HG03108 (cell line): ENCODE results near the gene BTAF1.
"Not testable (repeated sequence)": the region's sequence is repeated elsewhere in the genome, so short reads cannot be mapped to it uniquely, and the experiment has no call there.

Source experiments
- ATAC-seq: cut with Tn5 transposase; IDR thresholded peaks from one replicate; pipeline ENCODE4 v1.9.1; 2021; ENCODE audit warnings: moderate library complexity; ENCODE audit not compliant: unreplicated experiment

Gene BTAF1

DNA sequence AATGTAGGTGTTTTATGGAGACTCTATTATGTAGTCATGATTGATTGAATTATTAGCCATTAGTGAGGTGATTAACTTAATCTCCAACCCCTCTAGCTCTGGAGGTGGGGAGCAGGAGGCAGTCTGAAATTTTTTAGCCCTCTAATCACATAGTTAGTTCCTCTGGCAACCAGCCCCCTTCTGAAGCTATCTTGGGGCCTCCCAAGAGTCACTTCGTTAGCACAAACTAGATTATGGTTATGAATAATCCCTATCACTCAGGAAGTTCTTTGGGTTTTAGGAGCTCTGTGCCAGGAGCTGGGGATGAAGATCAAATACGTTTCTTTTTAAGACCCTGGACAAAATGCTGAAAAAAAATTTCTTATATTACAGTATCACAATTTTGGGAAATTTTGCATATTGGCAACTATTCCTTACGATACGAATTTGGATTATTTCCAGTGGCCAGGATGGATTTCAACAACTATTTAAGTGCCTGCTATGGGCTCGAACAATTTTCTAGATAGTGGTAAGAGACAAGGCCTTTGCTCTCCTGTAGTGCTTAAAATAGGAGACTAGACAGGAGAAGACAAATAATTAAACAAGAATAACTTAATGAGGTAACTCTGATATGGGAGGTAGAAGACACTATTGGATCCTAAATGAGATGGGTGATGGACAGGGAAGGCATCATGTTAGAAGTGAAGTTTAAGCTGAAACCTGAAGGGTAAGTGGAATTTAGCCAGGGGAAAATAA lies 52.9 kb downstream of the BTAF1 start:
- ATAC-seq = no peak

- no peak for ATAC-seq
Observed at GRCh38 chr10:91977491-91977890, 53.9 kb downstream of the BTAF1 start.

- no peak for ATAC-seq
Observed at GRCh38 chr10:91978585-91978984, 55.0 kb downstream of the BTAF1 start.

- ATAC-seq = no peak
Observed at GRCh38 chr10:91980319-91980718, 56.7 kb downstream of the BTAF1 start.

- ATAC-seq = no peak
Observed at GRCh38 chr10:91983416-91983815, 59.8 kb downstream of the BTAF1 start.

DNA sequence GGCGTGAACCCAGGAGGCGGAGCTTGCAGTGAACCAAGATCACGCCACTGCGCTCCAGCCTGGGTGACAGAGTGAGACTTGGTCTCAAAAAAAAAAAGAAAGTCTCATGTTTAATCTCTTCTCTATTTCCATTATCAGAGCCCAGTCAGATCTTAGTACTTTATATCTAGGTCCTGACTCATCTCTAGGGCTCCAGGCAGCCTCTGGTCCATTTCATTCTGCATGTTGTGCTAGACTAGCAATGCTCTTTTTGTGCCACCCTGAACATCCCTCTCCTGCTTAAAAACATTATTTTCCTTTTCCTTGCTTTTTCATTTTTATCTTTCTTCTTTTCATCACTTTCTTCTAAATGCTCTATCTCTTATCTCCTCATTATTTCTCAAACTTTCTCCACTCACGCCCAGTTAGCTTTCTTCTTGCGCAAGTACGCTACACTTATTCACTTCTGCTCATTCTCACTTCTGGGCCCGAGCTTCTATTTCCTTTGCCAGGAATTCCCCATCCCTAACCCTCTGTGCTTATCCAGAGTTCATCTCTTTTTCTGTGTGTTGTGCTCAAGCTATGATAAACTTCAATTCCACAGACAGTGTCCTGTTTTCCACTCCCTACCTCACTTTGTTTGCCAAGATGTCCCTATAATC lies 63.9 kb downstream of the BTAF1 start:
- ATAC-seq = no peak

DNA sequence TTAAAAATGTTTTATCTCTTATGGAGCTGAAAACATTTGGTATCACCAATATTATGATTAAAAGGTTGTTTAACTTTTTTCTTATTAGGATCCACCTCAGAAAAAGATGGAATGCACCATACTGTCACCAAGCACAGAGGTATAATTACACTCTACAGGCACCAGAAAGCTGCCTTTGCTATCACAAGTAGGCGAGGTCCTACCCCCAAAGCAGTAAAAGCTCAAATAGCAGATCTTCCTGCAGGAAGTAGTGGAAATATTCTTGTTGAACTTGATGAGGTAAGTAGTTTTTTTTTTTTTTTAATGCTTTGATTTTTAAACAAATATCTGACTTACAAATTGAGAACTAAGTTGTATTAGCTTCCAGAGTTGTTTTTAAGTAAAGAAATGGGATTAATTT lies 68.5 kb downstream of the BTAF1 start:
- no peak for ATAC-seq

- ATAC-seq = no peak
Observed at GRCh38 chr10:91996266-91996665, 72.7 kb downstream of the BTAF1 start.

- ATAC-seq = no peak
Observed at GRCh38 chr10:92001581-92001980, 78.0 kb downstream of the BTAF1 start.

- no peak for ATAC-seq
Observed at GRCh38 chr10:92001995-92002394, 78.4 kb downstream of the BTAF1 start.

GRCh38 chr10:92003258-92003657 lies 79.7 kb downstream of the BTAF1 start:
- no peak for ATAC-seq

GRCh38 chr10:92005978-92006377 lies 82.4 kb downstream of the BTAF1 start:
- ATAC-seq = no peak

GRCh38 chr10:92009445-92009844 lies 85.9 kb downstream of the BTAF1 start:
- ATAC-seq = no peak

DNA sequence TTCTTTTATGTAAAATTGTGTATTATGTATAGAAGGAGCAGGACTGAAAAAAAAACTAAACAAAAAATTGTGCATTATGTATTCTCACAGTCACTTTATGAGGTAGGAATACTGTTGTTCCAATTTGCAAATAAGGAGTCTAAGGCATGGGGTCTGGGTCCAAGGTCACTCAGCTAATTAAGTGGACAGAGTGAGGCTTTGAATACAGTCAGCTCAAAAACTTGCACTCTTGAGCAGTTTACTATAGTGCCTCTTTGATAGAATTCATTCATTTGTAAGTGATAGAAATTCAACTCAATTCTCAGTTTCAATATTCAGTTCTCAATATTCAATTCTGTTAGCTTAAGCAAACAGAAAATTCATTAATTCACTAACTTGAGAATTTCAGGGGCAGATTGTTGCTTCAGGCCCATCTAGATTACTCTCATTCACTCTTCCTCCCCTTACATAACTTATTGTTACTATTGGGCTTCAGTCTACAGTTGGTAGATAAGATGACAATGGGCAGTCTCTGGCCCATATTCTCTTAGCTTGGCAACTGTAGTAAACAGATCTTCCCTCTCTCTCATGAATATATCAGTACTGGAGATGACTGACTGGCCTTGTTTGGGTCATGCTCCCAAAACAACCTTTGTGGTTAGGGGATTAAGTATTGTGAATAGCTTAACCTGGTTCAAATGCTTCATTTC lies 86.6 kb downstream of the BTAF1 start:
- no peak for ATAC-seq

- ATAC-seq = no peak
Observed at GRCh38 chr10:92011560-92012214, 88.1 kb downstream of the BTAF1 start.

DNA sequence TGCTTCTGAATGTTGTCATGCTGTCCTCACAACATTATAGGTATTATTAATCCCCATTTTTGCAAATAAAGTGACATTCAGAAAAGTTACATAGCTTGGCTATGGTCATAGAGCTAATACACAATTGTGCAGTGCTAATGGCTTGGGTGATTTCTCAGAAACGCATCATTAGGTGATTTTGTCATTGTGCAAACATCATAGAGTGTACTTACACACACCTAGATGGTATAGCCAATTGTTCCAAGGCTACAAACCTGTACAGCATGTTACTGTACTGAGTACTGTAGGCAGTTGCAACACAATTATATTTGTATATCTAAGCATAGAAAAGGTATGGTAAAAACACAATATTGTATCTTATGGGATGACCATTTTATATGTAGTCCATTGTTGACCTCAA lies 91.0 kb downstream of the BTAF1 start:
- no peak for ATAC-seq

DNA sequence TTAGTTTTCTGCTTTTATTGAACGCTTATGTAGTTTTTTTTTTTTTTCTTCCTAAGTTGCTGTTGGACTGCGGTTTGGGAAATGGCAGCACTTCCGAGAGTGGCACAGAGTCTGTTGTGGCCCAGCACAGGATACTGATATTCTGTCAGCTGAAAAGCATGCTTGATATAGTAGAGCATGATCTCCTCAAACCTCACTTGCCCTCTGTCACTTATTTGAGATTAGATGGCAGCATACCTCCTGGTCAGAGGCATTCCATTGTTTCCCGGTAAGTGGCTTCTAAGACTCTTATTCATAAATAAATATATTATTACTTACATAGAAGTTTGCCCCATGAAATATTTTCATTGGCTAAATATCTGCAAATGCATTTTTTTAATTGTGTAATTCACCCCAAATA lies 101.1 kb downstream of the BTAF1 start:
- no peak for ATAC-seq

- not testable (repeated sequence) for ATAC-seq
Observed at GRCh38 chr10:92025340-92025739, 101.8 kb downstream of the BTAF1 start.

GRCh38 chr10:92027141-92027540 lies 103.6 kb downstream of the BTAF1 start:
- ATAC-seq = no peak

- no peak for ATAC-seq
Observed at GRCh38 chr10:92031580-92031979, 108.0 kb downstream of the BTAF1 start.

DNA sequence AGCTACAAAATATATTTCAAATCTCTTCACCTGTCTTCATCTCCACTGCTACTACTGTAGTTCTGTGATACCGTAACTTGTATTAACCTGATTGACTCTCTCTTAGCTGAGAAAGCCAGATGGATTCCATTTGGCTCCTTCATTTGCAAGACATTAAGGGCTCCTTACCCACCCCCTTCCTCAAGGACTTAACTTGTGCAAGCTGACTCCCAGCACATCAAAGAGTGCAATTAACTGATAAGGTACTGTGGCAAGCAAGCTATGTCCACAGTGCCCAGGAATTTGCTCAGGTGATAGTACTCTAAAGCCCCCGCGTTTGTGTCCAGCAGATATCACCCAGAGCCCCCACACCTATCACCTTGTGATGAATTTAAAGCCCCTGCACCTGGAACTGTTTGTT lies 109.5 kb downstream of the BTAF1 start:
- ATAC-seq = not testable (repeated sequence)

DNA sequence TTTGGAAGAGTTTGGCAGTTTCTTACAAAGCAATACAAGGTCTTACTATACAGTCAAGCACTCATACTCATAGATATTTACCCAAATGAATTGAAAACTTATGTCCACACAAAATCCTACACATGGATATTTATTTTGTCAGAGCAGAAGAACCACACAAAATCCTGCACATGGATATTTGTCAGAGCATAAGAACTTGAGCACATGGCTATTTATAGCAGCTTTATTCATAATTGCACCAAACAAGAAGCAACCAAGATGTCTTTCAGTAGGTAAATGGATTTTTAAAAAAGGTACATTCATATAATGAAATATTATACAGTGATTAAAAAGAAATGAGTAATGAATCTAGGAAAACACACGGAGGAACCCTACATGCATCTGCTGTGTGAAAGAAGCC lies 115.4 kb downstream of the BTAF1 start:
- no peak for ATAC-seq
